Activated CD4-positive, alpha-beta memory T cell treated with anti-CD3 and anti-CD28 coated beads for 36 hours (primary cell): ENCODE results near the gene A2ML1. TPM values are rescaled to one million over a fixed set of nuclear protein-coding genes. Genes with fewer than 3 reads are reported as not detected.
"Not testable (repeated sequence)": the region's sequence is repeated elsewhere in the genome, so short reads cannot be mapped to it uniquely, and the experiment has no call there.

ENCODE experiments used
- CTCF ChIA-PET: fragments of 350-600 bp; sonication (Branson Sonifier 250); formaldehyde crosslinking; loops from one replicate; lab custom pipeline; 2021; ENCODE audit warnings: antibody characterized with exemption, inconsistent platforms; lab: Charles Lee
- POLR2A ChIA-PET: fragments of 350-600 bp; sonication (Branson Sonifier 250); formaldehyde crosslinking; loops from one replicate; lab custom pipeline; 2021; ENCODE audit warnings: antibody characterized with exemption; lab: Charles Lee
- DNase-seq: peaks from one replicate; pipeline ENCODE4 v3.0.0-alpha.2; 2020
- H3K27ac Mint-ChIP-seq: one replicate; pipeline ENCODE4 v1.8.0; 2021; ENCODE audit warnings: mixed read lengths
- H3K27me3 Mint-ChIP-seq: one replicate; pipeline ENCODE4 v1.8.0; 2021; ENCODE audit warnings: mixed read lengths
- H3K36me3 Mint-ChIP-seq: one replicate; pipeline ENCODE4 v1.8.0; 2021; ENCODE audit warnings: mixed read lengths
- H3K4me1 Mint-ChIP-seq: one replicate; pipeline ENCODE4 v1.8.0; 2021; ENCODE audit warnings: low read depth, mixed read lengths
- H3K4me3 Mint-ChIP-seq: one replicate; pipeline ENCODE4 v1.8.0; 2021; ENCODE audit warnings: mild to moderate bottlenecking, mixed read lengths
- H3K9me3 Mint-ChIP-seq: one replicate; pipeline ENCODE4 v1.8.0; 2021; ENCODE audit warnings: mixed read lengths
- intact Hi-C: fragments of 100-400 bp; cut with micrococcal nuclease; formaldehyde crosslinking; loops from one replicate; pipeline ENCODE4 v1.15.1; 2023
- total RNA-seq, 2 experiments: library from RNA; stranded (reverse); gene quantifications; one replicate each; pipeline ENCODE4 v1.2.3, GENCODE V29; 2021

Gene A2ML1
- total RNA-seq, 2 experiments from 2014 or later, result not detected

- DNase-seq, result no peak
- H3K4me3 Mint-ChIP-seq, result no peak overlapping the region
- no peaks in the 10 kb centered on the region for H3K9me3 Mint-ChIP-seq
- no peaks in the 10 kb centered on the region for H3K36me3 Mint-ChIP-seq
- peaks cover 14% of the 10 kb centered on the region for H3K27me3 Mint-ChIP-seq
- no peaks in the 10 kb centered on the region for H3K4me1 Mint-ChIP-seq
- intact Hi-C loops, result no loop called here
- CTCF ChIA-PET, result interaction anchor here (3.0 kb wide), 1 partner anchor 20 kb away, joined by 12 read pairs; no protein-coding TSS in a partner anchor
- POLR2A ChIA-PET, result interaction anchor here (0.6 kb wide), 1 partner anchor 24 kb away, joined by 3 read pairs; no protein-coding TSS in a partner anchor
- no peak overlapping the region for H3K27ac Mint-ChIP-seq
These were observed 17.9 kb downstream of the A2ML1 start for GRCh38 chr12:8840321-8840720.

DNA sequence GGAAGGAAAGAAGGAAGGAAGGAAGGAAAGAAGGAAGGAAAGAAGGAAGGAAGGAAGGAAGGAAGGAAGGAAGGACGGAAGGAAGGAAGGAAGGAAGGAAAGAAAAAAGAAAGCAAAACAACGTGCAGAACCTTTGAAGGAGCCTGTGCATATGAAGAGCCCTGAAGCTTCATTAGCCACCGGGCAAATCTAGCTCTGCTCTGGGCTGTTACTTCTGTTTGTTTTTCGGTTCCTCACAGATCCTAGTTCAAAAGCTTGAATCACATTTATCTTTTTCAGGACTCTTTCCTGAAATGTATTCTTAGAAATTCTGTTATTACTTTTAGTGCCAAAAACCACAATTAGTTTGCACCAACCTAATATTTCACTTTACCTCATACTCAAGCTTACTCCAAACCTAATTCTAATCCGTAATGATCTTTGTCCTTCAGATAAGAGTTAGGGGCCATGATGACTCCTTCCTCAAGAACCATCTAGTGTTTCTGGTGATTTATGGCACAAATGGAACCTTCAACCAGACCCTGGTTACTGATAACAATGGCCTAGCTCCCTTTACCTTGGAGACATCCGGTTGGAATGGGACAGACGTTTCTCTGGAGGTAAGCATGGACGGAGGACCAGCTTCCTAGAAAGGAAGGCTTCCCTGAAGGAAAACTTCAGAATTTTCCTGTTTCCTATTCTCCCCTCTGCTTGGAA lies 18.7 kb downstream of the A2ML1 start:
- no peak for DNase-seq
- ChIA-PET CTCF (interaction anchor here (0.6 to 3.0 kb wide), 2 partner anchors 19 to 299 kb away, joined by 3 to 12 read pairs; no protein-coding TSS in a partner anchor), POLR2A (no interaction called here)
- no peaks in the 10 kb centered on the region for H3K4me1 Mint-ChIP-seq
- H3K27me3 Mint-ChIP-seq, result peaks cover 15% of the 10 kb centered on the region
- H3K36me3 Mint-ChIP-seq, result no peaks in the 10 kb centered on the region
- no peaks in the 10 kb centered on the region for H3K9me3 Mint-ChIP-seq
- intact Hi-C loops, result no loop called here
- no peak overlapping the region for H3K27ac Mint-ChIP-seq
- no peak overlapping the region for H3K4me3 Mint-ChIP-seq

DNA sequence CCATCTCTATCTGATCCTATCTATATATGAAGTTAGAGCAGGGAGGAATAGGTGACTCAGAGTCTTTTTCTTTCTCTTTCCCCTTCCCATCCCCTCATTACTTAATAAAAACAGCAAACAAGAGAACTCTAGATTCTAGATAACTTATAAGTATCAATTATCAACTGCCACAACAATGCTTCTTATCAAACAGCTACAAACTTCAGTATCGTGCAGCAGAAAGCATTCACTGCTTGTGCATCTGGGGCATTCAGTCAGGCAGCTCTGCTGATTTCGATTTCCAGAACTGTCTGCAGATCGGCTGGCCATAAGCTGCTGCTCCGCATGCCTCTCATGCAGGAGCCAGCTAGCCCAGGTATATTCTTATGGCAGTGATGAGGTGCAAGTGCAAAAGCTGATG lies 19.4 kb downstream of the A2ML1 start:
- no peaks in the 10 kb centered on the region for H3K9me3 Mint-ChIP-seq
- ChIA-PET CTCF (interaction anchor here (3.0 kb wide), 1 partner anchor 18 kb away, joined by 12 read pairs; no protein-coding TSS in a partner anchor), POLR2A (no interaction called here)
- no peak overlapping the region for H3K4me3 Mint-ChIP-seq
- intact Hi-C loops, result no loop called here
- no peak for DNase-seq
- H3K27me3 Mint-ChIP-seq, result peaks cover 16% of the 10 kb centered on the region
- H3K36me3 Mint-ChIP-seq, result no peaks in the 10 kb centered on the region
- H3K27ac Mint-ChIP-seq, result no peak overlapping the region
- no peaks in the 10 kb centered on the region for H3K4me1 Mint-ChIP-seq

DNA sequence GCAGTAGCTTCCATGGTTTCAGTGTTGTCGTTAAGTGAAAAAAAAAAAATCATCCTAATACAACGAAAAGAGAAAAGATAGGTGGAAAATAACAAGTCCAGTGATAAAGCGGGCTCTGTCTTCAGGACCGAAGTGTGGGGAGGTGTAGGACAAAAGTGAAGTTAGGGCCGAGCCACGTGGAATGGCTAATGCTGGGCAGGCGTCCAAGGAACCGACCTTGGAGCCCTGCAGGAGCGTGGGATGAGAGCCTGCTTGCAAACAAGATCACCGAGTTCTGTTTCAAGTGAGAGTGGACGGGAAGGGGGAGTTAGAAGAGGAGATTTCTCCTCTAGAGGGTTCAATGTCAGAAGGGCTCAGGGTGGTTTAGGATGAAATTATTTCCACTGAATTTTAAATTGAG lies 22.2 kb downstream of the A2ML1 start:
- H3K4me1 Mint-ChIP-seq, result no peaks in the 10 kb centered on the region
- no peaks in the 10 kb centered on the region for H3K9me3 Mint-ChIP-seq
- H3K36me3 Mint-ChIP-seq, result no peaks in the 10 kb centered on the region
- intact Hi-C loops, result no loop called here
- ChIA-PET POLR2A (no interaction called here), CTCF (interaction anchor here (0.6 kb wide), 1 partner anchor 21 kb away, joined by 3 read pairs; no protein-coding TSS in a partner anchor)
- H3K27ac Mint-ChIP-seq, result no peak overlapping the region
- H3K27me3 Mint-ChIP-seq, result peaks cover 13% of the 10 kb centered on the region
- H3K4me3 Mint-ChIP-seq, result no peak overlapping the region
- no peak for DNase-seq

DNA sequence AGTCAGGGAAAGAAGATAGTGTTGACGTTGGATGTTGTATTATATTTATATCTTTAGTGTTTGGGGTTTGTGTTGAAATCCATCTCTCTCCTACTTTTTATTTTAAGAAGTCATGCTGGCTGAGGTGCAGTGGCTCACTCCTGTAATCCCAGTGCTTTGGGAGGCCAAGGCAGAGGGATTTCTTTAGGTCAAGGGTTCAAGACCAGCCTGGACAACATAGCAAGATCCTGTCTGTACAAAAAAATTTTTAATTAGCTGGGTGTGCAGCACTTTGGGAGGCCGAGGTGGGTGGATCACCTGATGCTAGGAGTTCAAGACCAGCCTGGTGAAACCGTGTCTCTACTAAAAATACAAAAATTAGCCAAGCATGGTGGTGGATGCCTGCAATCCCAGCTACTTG lies 23.9 kb downstream of the A2ML1 start:
- no peaks in the 10 kb centered on the region for H3K4me1 Mint-ChIP-seq
- H3K9me3 Mint-ChIP-seq, result no peaks in the 10 kb centered on the region
- intact Hi-C loops, result no loop called here
- H3K27me3 Mint-ChIP-seq, result peaks cover 13% of the 10 kb centered on the region
- no peak for DNase-seq
- H3K27ac Mint-ChIP-seq, result no peak overlapping the region
- no peak overlapping the region for H3K4me3 Mint-ChIP-seq
- ChIA-PET CTCF (interaction anchor here (1.8 kb wide), 1 partner anchor 44 kb away, joined by 4 read pairs; no protein-coding TSS in a partner anchor), POLR2A (no interaction called here)
- H3K36me3 Mint-ChIP-seq, result no peaks in the 10 kb centered on the region

GRCh38 chr12:8847435-8847834 lies 25.0 kb downstream of the A2ML1 start:
- ChIA-PET POLR2A (no interaction called here), CTCF (no interaction called here)
- H3K27me3 Mint-ChIP-seq, result peaks cover 13% of the 10 kb centered on the region

DNA sequence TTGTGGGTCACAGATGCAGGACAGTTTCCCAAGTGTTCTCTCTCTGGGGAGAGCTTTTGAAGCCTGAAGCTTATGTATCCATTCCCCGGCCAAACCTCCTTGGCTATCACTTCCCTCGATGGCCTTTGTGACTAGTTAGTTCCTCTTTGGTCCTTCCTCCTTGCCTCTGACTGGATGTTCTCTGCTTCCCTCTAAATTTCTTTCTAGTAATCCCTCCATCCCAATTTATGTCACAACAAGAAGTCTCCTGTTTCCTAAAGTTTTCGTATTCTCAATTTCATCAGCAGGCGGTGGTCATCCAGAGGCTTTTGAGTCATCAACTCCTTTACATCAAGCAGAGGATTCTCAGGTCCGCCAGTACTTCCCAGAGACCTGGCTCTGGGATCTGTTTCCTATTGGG lies 27.5 kb downstream of the A2ML1 start:
- Mint-ChIP-seq H3K36me3 (no peaks in the 10 kb centered on the region), H3K4me3 (no peak overlapping the region), H3K9me3 (no peaks in the 10 kb centered on the region), H3K27ac (no peak overlapping the region), H3K27me3 (peaks cover 7% of the 10 kb centered on the region), H3K4me1 (no peaks in the 10 kb centered on the region)
- POLR2A ChIA-PET, result no interaction called here
- intact Hi-C loops, result no loop called here
- CTCF ChIA-PET, result no interaction called here
- DNase-seq, result no peak

More at GRCh38 chr12:8847435-8847834, 25.0 kb downstream of the A2ML1 start:
- H3K27ac Mint-ChIP-seq, result no peak overlapping the region
- H3K4me3 Mint-ChIP-seq, result no peak overlapping the region
- no peaks in the 10 kb centered on the region for H3K4me1 Mint-ChIP-seq
- intact Hi-C loops, result no loop called here
- no peaks in the 10 kb centered on the region for H3K9me3 Mint-ChIP-seq
- no peaks in the 10 kb centered on the region for H3K36me3 Mint-ChIP-seq
- no peak for DNase-seq

- Mint-ChIP-seq H3K9me3 (no peaks in the 10 kb centered on the region), H3K4me1 (no peaks in the 10 kb centered on the region), H3K36me3 (no peaks in the 10 kb centered on the region), H3K27ac (no peak overlapping the region), H3K27me3 (no peaks in the 10 kb centered on the region), H3K4me3 (no peak overlapping the region)
- intact Hi-C loops, result no loop called here
- POLR2A ChIA-PET, result no interaction called here
- DNase-seq, result no peak
- CTCF ChIA-PET, result interaction anchor here (0.7 to 1.1 kb wide), 3 partner anchors 8 to 308 kb away, joined by 3 to 4 read pairs (median 3); no protein-coding TSS in a partner anchor
These were observed 29.7 kb downstream of the A2ML1 start for GRCh38 chr12:8852119-8852518.

DNA sequence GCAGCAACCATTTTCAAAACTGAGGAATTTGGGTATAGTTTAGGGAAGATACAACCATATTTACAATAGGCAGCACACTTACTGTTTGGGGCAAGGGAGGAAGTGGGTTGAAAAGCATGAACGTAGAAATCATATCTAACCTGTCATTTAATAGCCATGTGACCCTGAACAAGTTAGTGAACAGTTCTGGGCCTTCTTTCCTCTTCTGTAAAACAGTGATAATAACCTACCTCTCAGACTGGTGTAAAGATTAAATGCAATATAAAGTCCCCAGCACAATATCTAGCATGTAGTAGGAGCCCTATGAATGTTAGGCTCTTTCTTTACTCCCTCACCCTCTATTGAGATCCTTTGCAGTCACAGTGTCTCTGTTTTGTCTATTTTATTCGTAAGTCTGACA lies 33.5 kb downstream of the A2ML1 start:
- no peaks in the 10 kb centered on the region for H3K36me3 Mint-ChIP-seq
- ChIA-PET POLR2A (no interaction called here), CTCF (no interaction called here)

GRCh38 chr12:8859448-8859847 lies 37.0 kb downstream of the A2ML1 start:
- POLR2A ChIA-PET, H3K27me3 Mint-ChIP-seq, H3K4me1 Mint-ChIP-seq, DNase-seq, H3K36me3 Mint-ChIP-seq, intact Hi-C loops, H3K9me3 Mint-ChIP-seq, H3K4me3 Mint-ChIP-seq, H3K27ac Mint-ChIP-seq: not testable (repeated sequence)
- CTCF ChIA-PET, result interaction anchor here (0.9 to 4.3 kb wide), 19 partner anchors 10 to 315 kb away, joined by 3 to 31 read pairs (median 7); partner anchors contain the start of gene PHC1

More for the DNA sequence above, 33.5 kb downstream of the A2ML1 start:
- Mint-ChIP-seq H3K4me3 (no peak overlapping the region), H3K9me3 (no peaks in the 10 kb centered on the region), H3K4me1 (no peaks in the 10 kb centered on the region), H3K27me3 (no peaks in the 10 kb centered on the region), H3K27ac (no peak overlapping the region)
- intact Hi-C loops, result no loop called here
- no peak for DNase-seq

DNA sequence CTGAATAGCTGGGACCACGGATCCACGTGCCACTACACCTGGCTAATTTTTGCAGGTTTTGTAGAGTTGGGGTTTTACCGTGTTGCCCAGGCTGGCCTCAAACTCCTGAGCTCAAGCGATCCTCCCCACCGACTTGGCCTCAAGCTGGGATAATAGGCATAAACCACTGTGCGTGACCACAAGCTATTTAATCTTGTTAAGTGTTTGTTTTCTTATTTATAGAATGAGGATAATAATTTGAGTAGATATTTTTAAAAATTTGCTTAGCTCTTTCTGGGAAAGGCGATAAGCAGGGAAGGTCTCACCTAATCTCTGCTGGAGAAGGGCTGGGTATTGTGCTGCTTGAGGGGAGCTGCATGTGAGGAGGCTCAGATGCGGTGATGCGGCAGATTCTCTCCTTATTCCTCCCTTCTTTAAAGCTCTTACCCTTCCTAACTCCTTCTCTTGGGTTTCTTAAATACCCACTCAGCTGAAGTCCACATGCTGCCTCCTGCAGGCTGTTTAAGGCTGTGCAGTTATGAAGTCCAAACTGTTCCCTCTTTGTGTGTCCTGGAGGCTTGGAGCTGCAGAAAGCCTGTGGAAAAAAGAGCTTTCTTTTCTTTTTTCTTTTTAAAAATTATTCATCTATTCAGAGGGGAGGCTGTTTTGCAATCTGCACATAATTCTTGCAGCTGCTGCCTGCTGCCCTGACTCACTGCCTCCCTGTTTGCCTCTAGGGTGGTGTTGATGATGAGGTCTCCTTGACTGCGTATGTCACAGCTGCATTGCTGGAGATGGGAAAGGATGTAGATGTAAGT lies 37.9 kb downstream of the A2ML1 start:
- Mint-ChIP-seq H3K27me3 (no peaks in the 10 kb centered on the region), H3K4me1 (no peaks in the 10 kb centered on the region), H3K4me3 (no peak overlapping the region), H3K9me3 (no peaks in the 10 kb centered on the region), H3K36me3 (no peaks in the 10 kb centered on the region), H3K27ac (no peak overlapping the region)
- peak; percentile 46 for DNase-seq
- intact Hi-C loops, result loop anchor here (1.0 kb wide), 1 partner anchor 178 kb away; no protein-coding TSS in a partner anchor
- ChIA-PET POLR2A (interaction anchor here (1.1 kb wide), 1 partner anchor 15 kb away, joined by 3 read pairs; no protein-coding TSS in a partner anchor), CTCF (interaction anchor here (0.7 to 4.3 kb wide), 33 partner anchors 8 to 316 kb away, joined by 3 to 31 read pairs (median 5); partner anchors contain the start of gene PHC1)

GRCh38 chr12:8866429-8866828 lies 44.0 kb downstream of the A2ML1 start:
- H3K27me3 Mint-ChIP-seq, result no peaks in the 10 kb centered on the region
- no peak for DNase-seq
- CTCF ChIA-PET, result interaction anchor here (1.0 kb wide), 1 partner anchor 183 kb away, joined by 5 read pairs; no protein-coding TSS in a partner anchor
- POLR2A ChIA-PET, result no interaction called here
- H3K9me3 Mint-ChIP-seq, result no peaks in the 10 kb centered on the region
- no peaks in the 10 kb centered on the region for H3K4me1 Mint-ChIP-seq
- H3K27ac Mint-ChIP-seq, result no peak overlapping the region
- no peak overlapping the region for H3K4me3 Mint-ChIP-seq
- intact Hi-C loops, result no loop called here
- no peaks in the 10 kb centered on the region for H3K36me3 Mint-ChIP-seq
